ENCODE data around the gene RNF113A.

Gene RNF113A

DNA sequence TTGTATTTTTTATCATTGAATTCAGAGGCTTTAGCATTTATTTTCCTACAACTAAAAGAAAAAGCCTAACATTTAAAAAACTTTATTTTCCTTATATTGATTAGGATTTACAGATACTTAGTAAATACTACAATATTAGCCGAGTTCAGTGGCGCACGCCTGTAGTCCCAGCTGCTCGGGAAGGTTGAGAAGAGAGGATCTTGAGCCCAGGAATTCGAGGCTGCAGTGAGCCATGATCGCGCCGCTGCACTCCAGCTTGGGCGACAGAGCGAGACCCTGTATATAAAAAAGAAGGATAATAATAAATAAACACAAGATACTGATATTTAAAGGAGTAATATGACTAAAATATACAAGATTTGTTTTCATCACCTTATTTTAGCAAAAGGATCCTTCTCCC lies 18.1 kb downstream of the RNF113A start:
- TF ChIP-seq, protein P1, sequence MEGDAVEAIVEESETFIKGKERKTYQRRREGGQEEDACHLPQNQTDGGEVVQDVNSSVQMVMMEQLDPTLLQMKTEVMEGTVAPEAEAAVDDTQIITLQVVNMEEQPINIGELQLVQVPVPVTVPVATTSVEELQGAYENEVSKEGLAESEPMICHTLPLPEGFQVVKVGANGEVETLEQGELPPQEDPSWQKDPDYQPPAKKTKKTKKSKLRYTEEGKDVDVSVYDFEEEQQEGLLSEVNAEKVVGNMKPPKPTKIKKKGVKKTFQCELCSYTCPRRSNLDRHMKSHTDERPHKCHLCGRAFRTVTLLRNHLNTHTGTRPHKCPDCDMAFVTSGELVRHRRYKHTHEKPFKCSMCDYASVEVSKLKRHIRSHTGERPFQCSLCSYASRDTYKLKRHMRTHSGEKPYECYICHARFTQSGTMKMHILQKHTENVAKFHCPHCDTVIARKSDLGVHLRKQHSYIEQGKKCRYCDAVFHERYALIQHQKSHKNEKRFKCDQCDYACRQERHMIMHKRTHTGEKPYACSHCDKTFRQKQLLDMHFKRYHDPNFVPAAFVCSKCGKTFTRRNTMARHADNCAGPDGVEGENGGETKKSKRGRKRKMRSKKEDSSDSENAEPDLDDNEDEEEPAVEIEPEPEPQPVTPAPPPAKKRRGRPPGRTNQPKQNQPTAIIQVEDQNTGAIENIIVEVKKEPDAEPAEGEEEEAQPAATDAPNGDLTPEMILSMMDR (IDR thresholded peaks at IDR 0.05) = no peak

DNA sequence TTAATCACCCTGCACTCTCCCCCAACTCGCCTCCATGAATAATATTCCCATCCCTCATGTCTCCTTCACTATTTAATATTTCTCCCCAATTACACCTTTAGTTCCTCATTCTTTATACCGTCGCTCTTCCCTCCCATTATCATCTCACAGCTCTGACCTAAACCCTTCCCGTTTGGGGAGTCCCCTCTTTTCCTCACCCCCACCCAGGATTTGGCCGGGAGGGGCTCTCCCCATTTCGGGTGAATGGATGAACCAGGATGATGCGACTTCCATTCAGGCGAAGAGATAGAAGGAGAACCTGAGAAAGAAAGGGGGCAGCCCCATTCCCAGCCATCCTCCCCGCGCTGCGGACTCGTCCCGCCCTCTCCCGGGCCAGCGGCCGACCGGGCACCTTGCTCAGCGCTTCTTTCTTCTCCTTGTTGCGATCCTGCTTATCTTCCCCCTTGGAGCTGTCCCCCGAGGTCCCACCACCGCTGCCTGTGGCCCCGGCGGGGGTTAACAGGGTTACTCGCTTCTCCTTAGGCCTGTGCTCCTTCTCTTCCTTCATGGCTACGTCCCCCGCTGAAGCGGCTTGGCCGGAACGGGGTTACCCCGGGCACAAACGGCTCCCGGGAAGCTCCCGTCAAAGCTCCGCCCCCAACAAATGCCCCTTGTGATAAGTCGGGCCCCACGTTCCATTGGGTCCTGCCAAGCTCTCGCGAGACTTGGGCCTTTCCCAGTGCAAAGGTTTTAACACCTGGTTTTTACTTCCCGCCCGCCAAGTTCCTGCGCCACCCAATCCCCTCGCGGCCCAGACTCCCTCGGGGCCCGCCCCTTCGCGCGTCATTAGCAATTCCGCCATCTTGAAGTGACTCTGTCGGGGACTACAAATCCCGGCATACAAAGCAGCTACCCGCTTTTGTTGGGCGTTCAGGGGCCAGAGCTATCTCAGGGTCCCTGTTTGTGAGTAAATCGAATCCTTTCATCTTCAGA lies 18.9 kb downstream of the RNF113A start, which contains the start of gene UPF3B:
UPF3B (minus strand) TSS at position 582 of the 972 bp plus-strand sequence; CDS start at position 547, 35 bp downstream.
- TF ChIP-seq, protein P1 (IDR thresholded peaks at IDR 0.05) = no peak

DNA sequence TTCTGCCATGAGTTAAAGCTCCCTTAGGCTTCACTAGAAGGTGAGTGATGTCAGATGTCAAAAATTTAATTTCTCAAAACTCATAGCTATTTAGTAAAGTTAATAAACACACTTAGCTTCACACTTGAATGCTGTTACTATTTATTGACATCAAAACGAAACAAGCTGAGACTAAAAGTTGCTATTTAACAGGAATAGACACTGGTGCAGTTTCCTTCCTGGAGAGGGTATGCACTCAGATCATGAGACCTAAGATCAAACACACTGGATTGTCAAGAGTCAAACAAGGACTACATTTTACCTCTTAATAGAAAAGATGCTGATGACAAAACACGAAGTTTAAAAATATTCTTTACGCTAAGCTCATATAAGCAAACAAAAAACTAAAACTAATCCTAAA lies 37.6 kb downstream of the RNF113A start:
- TF ChIP-seq, protein P1 (IDR thresholded peaks at IDR 0.05) = no peak

DNA sequence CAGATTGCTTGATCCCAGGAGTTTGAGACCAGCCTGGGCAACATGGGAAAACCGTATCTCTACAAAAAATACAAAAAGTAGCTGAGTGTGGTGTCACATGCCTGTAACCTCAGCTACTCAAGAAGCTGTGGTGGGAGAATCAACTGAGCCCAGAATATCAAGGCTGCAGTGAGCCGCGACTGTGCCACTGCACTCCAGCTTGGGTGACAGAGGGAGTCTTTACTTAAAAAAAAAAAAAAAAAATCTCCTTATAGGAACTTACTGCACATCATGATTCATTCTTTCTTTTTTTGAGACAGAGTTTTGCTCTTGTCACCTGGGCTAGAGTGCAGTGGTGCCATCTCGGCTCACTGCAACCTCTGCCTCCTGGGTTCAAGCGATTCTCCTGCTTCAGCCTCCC lies 43.1 kb downstream of the RNF113A start:
- TF ChIP-seq, protein P1 (IDR thresholded peaks at IDR 0.05) = no peak

DNA sequence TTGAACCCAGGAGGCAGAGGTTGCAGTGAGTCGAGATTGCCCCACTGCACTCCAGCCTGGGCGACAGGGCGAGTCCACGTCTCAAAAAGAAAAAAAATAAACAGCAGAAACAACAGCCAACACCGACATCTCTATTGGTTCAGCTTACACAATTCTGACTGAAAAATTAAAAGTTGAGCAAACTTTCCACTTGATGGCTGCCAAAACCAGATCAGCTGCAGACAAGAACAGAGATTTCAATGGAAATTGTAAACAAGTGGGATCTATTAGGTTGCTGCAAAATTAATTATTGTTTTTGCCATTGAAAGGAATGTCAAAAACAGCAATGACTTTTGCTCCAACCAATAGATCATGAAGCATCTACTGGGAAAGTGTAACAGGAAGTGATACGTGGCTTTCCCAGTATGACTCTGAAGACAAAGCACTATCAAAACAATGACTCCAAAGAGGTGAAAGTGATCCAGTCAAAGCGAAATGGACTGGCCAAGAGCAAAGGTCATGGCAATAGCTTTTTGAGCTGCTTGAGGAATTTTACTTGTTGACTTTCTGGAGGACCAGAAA lies 45.1 kb downstream of the RNF113A start:
- TF ChIP-seq, protein P1 (IDR thresholded peaks at IDR 0.05) = no peak
